GM12878 (cell line): Measurements from ENCODE around the gene CROCC. TPM values are rescaled to one million over a fixed set of nuclear protein-coding genes. Genes with fewer than 3 reads are reported as not detected.
"Not testable (repeated sequence)": the region's sequence is repeated elsewhere in the genome, so short reads cannot be mapped to it uniquely, and the experiment has no call there.

Source experiments
- ATAC-seq: fragments of 200-7000 bp; cut with Tn5 transposase; 3 replicates; pipeline ENCODE4 v1.9.1; 2020; ENCODE audit warnings: mild to moderate bottlenecking, moderate library complexity
- BruUV-seq: library from RNA; stranded (reverse); fragments of 400-500 nt; replicated peaks from 2 replicates; lab custom pipeline; 2021; lab: Mats Ljungman, UMichigan
- CTCF ChIA-PET: fragments of 300-600 bp; sonication (Branson Sonifier 250); formaldehyde crosslinking; extraction: SDS; loops from one replicate; lab custom pipeline; 2021; ENCODE audit warnings: inconsistent platforms; lab: Yijun Ruan, JAX
- POLR2A ChIA-PET: fragments of 350-600 bp; formaldehyde crosslinking; extraction: SDS; loops from one replicate; lab custom pipeline; 2021; ENCODE audit warnings: inconsistent platforms; lab: Charles Lee
- RAD21 ChIA-PET: fragments of 300-600 bp; sonication (Branson Sonifier 250); formaldehyde crosslinking; loops from one replicate; lab custom pipeline; 2023; ENCODE audit warnings: antibody characterized with exemption; ENCODE audit not compliant: unreplicated experiment; lab: Charles Lee
- SMC1A ChIA-PET: fragments of 300-600 bp; sonication (Branson Sonifier 250); formaldehyde crosslinking; loops from one replicate; lab custom pipeline; 2023; ENCODE audit not compliant: unreplicated experiment, uncharacterized antibody; lab: Charles Lee
- DNase-seq: peaks from one replicate; pipeline ENCODE4 v3.0.0-alpha.2; 2011; ENCODE audit warnings: low read depth, low spot score
- FAIRE-seq: peaks from 3 replicates; lab custom pipeline; 2011; peaks lifted over from hg19 to GRCh38; lab: Jason Lieb, UNC
- H2AFZ ChIP-seq: 2 replicates; pipeline ENCODE4 v1.6.0; 2011; ENCODE audit warnings: low read depth, low read length, control low read depth; ENCODE audit not compliant: control insufficient read depth
- H3K27ac ChIP-seq: 2 replicates; pipeline ENCODE4 v1.5.1; 2011; ENCODE audit warnings: control low read depth; ENCODE audit not compliant: control insufficient read depth, insufficient read depth
- H3K27me3 ChIP-seq, 2 experiments: replicated peaks in 1 of 2; 2 replicates each; pipeline versions ENCODE4 v1.6.0 to v1.6.1; 2011; ENCODE audit warnings: low read length in 1 of 2; ENCODE audit not compliant: control insufficient read depth in 2 of 2, insufficient read depth in 2 of 2
- H3K36me3 ChIP-seq, 2 experiments: 2 replicates each; pipeline ENCODE4 v1.5.1; 2011; ENCODE audit warnings: low read length in 1 of 2; ENCODE audit not compliant: control insufficient read depth in 2 of 2, insufficient read depth in 2 of 2
- H3K4me1 ChIP-seq: 2 replicates; pipeline ENCODE4 v1.6.1; 2011; ENCODE audit warnings: mild to moderate bottlenecking, low read length, moderate library complexity, mixed read lengths; ENCODE audit not compliant: control insufficient read depth, insufficient read depth
- H3K4me2 ChIP-seq: 2 replicates; pipeline ENCODE4 v1.6.0; 2011; ENCODE audit warnings: control low read depth; ENCODE audit not compliant: control insufficient read depth, insufficient read depth
- H3K4me3 ChIP-seq: fragments of 200-600 bp; sonication (generic); 2 replicates; pipeline ENCODE4 v1.5.1; 2016
- H3K79me2 ChIP-seq: 2 replicates; pipeline ENCODE4 v1.6.0; 2011; ENCODE audit warnings: low read length; ENCODE audit not compliant: control insufficient read depth, insufficient read depth
- H3K9ac ChIP-seq: 2 replicates; pipeline ENCODE4 v1.8.0; 2011; ENCODE audit warnings: low read length, control low read depth, mixed read lengths; ENCODE audit not compliant: control insufficient read depth, insufficient read depth
- H3K9me3 ChIP-seq: replicated peaks from 3 replicates; pipeline ENCODE4 v1.5.1; 2011; ENCODE audit warnings: mild to moderate bottlenecking, low read length; ENCODE audit not compliant: control insufficient read depth, insufficient read depth
- H4K20me1 ChIP-seq: 2 replicates; pipeline ENCODE4 v1.6.0; 2011; ENCODE audit not compliant: control insufficient read depth, insufficient read depth
- WGBS: methylation state at CpG from one replicate; pipeline ENCODE4 v1.1.6; 2016; ENCODE audit warnings: low lambda C conversion rate; ENCODE audit not compliant: insufficient replicate concordance, insufficient coverage; ENCODE audit errors: missing lambda C conversion rate; 5-methylcytosine and 5-hydroxymethylcytosine counted together
- in situ Hi-C: fragments of 300-500 bp; cut with MboI; formaldehyde crosslinking; loops from 9 replicates; pipeline ENCODE4 v1.14.3; 2018; ENCODE audit warnings: mixed read lengths
- intact Hi-C: fragments of 100-400 bp; cut with micrococcal nuclease; formaldehyde crosslinking; loops from one replicate; pipeline ENCODE4 v1.14.2; 2022; ENCODE audit not compliant: unreplicated experiment
- polyA plus RNA-seq, 11 experiments: library from polyadenylated mRNA; depleted of rRNA in 4 of 11; unstranded in 6 of 11; stranded (reverse) in 5 of 11; fragments of >200 nt; fragmentation: Nextera tagmentation in 4 of 11; fragmentation: Illumina TruSeq in 1 of 11; extraction: Ambion mirVana in 4 of 11; extraction: Trizol in 1 of 11; gene quantifications; 1 replicate in 1 of 11; 2 replicates in 10 of 11; pipeline versions ENCODE4 v1.2.1 to v1.2.3, GENCODE V29; 2011 to 2016; ENCODE audit warnings: inconsistent platforms in 2 of 11, missing spikeins in 2 of 11, low read depth in 1 of 11
- total RNA-seq, 4 experiments: library from RNA; depleted of rRNA in 3 of 4; stranded (reverse); fragments of >200 nt in 3 of 4; fragmentation: Illumina TruSeq in 1 of 4; extraction: Trizol in 1 of 4; gene quantifications; 2 replicates each; pipeline versions ENCODE4 v1.2.1 to v1.2.3, GENCODE V29; 2013 to 2021

Gene CROCC
- total and polyA plus RNA-seq, 10 of the 15 experiments (the other 5 are each of a cell fraction or from before 2014, with no cell fraction given), result 0.04 to 5.5 (median 2.3) TPM

DNA sequence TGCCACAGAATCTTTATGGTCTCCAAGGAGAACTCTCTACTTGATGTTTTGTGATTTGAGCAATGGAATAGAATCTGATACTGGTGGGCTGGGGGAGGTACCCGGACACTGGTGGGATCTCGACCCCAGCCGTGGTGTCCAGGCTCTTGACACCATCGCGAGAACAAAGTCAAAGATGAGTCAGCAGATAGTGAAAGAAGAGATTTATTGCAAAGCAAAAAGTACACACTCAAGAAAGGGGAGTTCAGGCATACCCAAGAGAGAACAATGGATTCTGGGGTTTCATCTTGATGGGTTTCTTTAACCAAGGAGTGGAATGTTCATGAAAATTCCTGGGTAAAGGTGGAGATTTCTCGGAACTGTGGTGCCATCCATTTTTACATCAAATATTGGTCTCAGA is 27.4 kb upstream of the CROCC start:
- intact Hi-C loops, H3K27ac ChIP-seq, H3K9ac ChIP-seq, H3K4me3 ChIP-seq, in situ Hi-C loops, POLR2A ChIA-PET, CTCF ChIA-PET, FAIRE-seq, H3K27me3 ChIP-seq, RAD21 ChIA-PET, H3K79me2 ChIP-seq, DNase-seq, H2AFZ ChIP-seq, ATAC-seq, H3K9me3 ChIP-seq, SMC1A ChIA-PET, H3K36me3 ChIP-seq, H3K4me2 ChIP-seq, H4K20me1 ChIP-seq, BruUV-seq, H3K4me1 ChIP-seq: not testable (repeated sequence)
- 12% methylated on average over 6 of the region's 6 CpGs for WGBS

- in situ Hi-C loops, H3K27me3 ChIP-seq, POLR2A ChIA-PET, FAIRE-seq, ATAC-seq, DNase-seq, BruUV-seq, H3K4me1 ChIP-seq, CTCF ChIA-PET, H3K27ac ChIP-seq, H3K79me2 ChIP-seq, H3K36me3 ChIP-seq, intact Hi-C loops, H4K20me1 ChIP-seq, SMC1A ChIA-PET, RAD21 ChIA-PET, H3K9me3 ChIP-seq: not testable (repeated sequence)
- 0% methylated on average over 3 of the region's 6 CpGs for WGBS
- peak overlapping the region; percentile 41; the same call in 1 of the 2 replicates for H3K4me3 ChIP-seq
- peak overlapping the region; percentile 58; the same call in 1 of the 2 replicates for H3K9ac ChIP-seq
- peak overlapping the region; percentile 81 for H2AFZ ChIP-seq
- H3K4me2 ChIP-seq, result peak overlapping the region; percentile 59
Observed at GRCh38 chr1:16895233-16895597, 26.5 kb upstream of the CROCC start.
